ENCODE results near the gene TMEM59L. TPM values are rescaled to one million over a fixed set of nuclear protein-coding genes. Genes with fewer than 3 reads are reported as not detected.

TMEM59L gene
- total and polyA plus RNA-seq, 10 donors = 0.15 to 0.74 (median 0.49) TPM; not detected in 5

- Histone ChIP-seq H3K36me3 (peaks cover 0 to 6% (median 0%) of the 10 kb centered on the region in 6 donors), H3K27ac (peak overlapping the region in 5 of 8 donors; percentile 10 to 78 (median 69)), H3K4me3 (no peak overlapping the region), H3K9me3 (no peaks in the 10 kb centered on the region), H3K27me3 (replicated peaks in 1 of 7) (no peaks in the 10 kb centered on the region), H3K4me1 (peaks cover 8 to 63% (median 40%) of the 10 kb centered on the region in 6 donors)
- TF ChIP-seq POLR2A (IDR thresholded peaks at IDR 0.05) (no peak), POLR2AphosphoS5 (IDR thresholded peaks at IDR 0.05) (peak in 2 of 3 donors; percentile 68 to 70)
- TF ChIP-seq, protein P1, sequence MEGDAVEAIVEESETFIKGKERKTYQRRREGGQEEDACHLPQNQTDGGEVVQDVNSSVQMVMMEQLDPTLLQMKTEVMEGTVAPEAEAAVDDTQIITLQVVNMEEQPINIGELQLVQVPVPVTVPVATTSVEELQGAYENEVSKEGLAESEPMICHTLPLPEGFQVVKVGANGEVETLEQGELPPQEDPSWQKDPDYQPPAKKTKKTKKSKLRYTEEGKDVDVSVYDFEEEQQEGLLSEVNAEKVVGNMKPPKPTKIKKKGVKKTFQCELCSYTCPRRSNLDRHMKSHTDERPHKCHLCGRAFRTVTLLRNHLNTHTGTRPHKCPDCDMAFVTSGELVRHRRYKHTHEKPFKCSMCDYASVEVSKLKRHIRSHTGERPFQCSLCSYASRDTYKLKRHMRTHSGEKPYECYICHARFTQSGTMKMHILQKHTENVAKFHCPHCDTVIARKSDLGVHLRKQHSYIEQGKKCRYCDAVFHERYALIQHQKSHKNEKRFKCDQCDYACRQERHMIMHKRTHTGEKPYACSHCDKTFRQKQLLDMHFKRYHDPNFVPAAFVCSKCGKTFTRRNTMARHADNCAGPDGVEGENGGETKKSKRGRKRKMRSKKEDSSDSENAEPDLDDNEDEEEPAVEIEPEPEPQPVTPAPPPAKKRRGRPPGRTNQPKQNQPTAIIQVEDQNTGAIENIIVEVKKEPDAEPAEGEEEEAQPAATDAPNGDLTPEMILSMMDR (IDR thresholded peaks at IDR 0.05 in 8 of 11, conservative IDR thresholded peaks at IDR 0.05 in 3 of 11) = no peak
- DNase-seq = no peak
- WGBS, 5 donors = 69 to 76% (median 72%) methylated on average over 15 to 20 of the region's 20 CpGs
- intact Hi-C loops (cut with DNase I; ENCODE audit: low total_unique reads) = no loop called here
Measured at GRCh38 chr19:18657590-18658365, 45.1 kb downstream of the TMEM59L start.

DNA sequence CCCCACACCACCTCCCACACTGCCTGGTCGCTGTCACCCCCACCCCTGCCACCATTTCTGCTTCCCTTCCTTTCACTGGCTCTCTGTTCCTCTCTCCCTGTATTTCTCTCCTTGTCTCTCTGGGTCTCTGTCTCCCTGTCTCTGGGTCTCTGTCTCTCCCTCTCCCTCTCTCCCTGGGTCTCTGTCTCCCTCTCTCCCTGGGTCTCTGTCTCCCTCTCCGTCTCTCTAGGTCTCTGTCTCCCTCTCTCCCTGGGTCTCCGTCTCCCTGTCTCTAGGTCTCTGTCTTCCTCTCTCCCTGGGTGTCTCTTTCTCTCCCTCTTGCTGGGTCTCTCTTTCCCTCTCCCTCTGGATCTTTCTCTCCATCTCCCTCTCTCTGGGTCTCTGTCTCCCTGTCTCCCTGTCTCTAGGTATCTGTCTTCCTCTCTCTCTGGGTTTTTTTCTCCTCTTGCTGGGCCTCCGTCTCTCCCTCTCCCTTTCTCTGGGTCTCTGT, 45.7 kb downstream of the TMEM59L start:
- DNase-seq = no peak
- intact Hi-C loops (cut with DNase I; ENCODE audit: low total_unique reads) = no loop called here
- Histone ChIP-seq H3K36me3 (peaks cover 0 to 6% (median 0%) of the 10 kb centered on the region in 6 donors), H3K4me1 (peaks cover 8 to 70% (median 43%) of the 10 kb centered on the region in 6 donors), H3K9me3 (no peaks in the 10 kb centered on the region), H3K4me3 (no peak overlapping the region), H3K27ac (peak overlapping the region in 5 of 8 donors; percentile 10 to 78 (median 69)), H3K27me3 (replicated peaks in 1 of 7) (no peaks in the 10 kb centered on the region)
- 81 to 96% (median 86%) methylated on average over 4 of the region's 4 CpGs for WGBS, 5 donors
- TF ChIP-seq, protein P1 (IDR thresholded peaks at IDR 0.05 in 8 of 11, conservative IDR thresholded peaks at IDR 0.05 in 3 of 11) = no peak
- no peak for TF ChIP-seq POLR2AphosphoS5 (IDR thresholded peaks at IDR 0.05)
- TF ChIP-seq POLR2A (IDR thresholded peaks at IDR 0.05) = no peak

DNA sequence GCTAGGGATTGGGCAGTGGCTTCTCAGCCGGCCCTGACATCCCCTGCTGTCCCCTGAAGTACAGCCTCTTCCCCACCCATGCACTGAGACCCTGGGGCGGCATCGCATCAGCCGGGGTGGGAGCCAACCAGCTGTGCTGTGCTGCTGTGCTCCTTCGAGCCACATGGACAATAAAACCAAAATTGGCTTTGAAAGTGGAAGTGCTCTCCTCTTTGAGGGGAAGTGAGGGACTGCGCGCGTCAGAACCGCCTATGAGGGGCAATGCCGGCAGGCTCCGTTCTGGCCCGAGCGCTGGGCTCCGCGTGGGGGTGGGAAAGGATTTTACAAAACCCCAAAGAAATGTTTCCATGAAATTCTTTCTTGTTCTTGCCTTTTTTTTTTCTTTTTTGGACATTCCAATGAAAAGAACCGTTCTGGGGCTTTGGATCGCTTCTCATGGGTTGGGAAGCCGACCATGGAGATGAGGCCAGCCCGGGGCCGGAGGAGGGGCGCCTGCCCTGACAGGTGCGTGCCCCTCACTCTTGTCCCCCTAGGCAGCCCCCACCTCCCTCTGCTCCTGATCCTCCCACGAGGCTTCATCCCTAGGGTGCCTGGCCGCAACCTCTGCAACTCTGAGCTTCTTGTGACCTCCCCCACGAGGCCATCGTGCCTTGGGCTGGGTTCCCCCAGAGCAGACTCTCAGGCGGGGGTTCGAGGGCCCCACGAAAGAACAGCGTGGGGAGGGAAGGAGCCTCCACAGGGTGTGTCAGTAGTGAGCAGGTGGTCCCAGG, 46.8 kb downstream of the TMEM59L start:
- Histone ChIP-seq H3K4me3 (no peak overlapping the region), H3K4me1 (peaks cover 8 to 80% (median 53%) of the 10 kb centered on the region in 6 donors), H3K27ac (peak overlapping the region in 6 of 8 donors; percentile 47 to 78 (median 63))

More for the DNA sequence above, 46.8 kb downstream of the TMEM59L start:
- DNase-seq = no peak
- WGBS, 5 donors = 45 to 54% (median 51%) methylated on average over 26 to 30 of the region's 30 CpGs
- peak; percentile 58 to 63 (median 61) for TF ChIP-seq POLR2AphosphoS5 (IDR thresholded peaks at IDR 0.05)
- TF ChIP-seq, protein P1 (IDR thresholded peaks at IDR 0.05 in 8 of 11, conservative IDR thresholded peaks at IDR 0.05 in 3 of 11) = no peak
- TF ChIP-seq POLR2A (IDR thresholded peaks at IDR 0.05) = no peak
- H3K36me3 ChIP-seq = peaks cover 0 to 10% (median 0%) of the 10 kb centered on the region in 6 donors
- intact Hi-C loops (cut with DNase I; ENCODE audit: low total_unique reads) = no loop called here
- H3K27me3 ChIP-seq (replicated peaks in 1 of 7) = no peaks in the 10 kb centered on the region
- no peaks in the 10 kb centered on the region for H3K9me3 ChIP-seq

Data from spleen (tissue), 11 donors.